GM20000 (cell line): ENCODE results near the gene POLH.
"Not testable (repeated sequence)": the region's sequence is repeated elsewhere in the genome, so short reads cannot be mapped to it uniquely, and the experiment has no call there.

Experiments used
- DNase-seq: peaks from one replicate; pipeline ENCODE4 v3.0.0; 2012; ENCODE audit warnings: low spot score
- TF ChIP-seq, protein P1 (sequence below): IDR thresholded peaks from 2 replicates; pipeline ENCODE4 v1.5.1; 2012; ENCODE audit warnings: mild to moderate bottlenecking, control low read depth; ENCODE audit errors: extremely low read depth, missing control alignments

POLH gene

DNA sequence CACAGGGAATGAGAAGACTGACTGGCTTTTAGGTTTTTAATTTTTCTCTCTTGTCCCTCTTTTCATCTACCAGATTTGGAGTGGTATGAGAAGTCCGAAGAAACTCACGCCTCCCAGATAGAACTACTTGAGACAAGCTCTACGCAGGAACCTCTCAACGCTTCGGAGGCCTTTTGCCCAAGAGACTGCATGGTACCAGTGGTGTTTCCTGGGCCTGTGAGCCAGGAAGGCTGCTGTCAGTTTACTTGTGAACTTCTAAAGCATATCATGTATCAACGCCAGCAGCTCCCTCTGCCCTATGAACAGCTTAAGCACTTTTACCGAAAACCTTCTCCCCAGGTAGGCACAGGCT, 60.3 kb downstream of the POLH start:
- DNase-seq: no peak
- TF ChIP-seq, protein P1, sequence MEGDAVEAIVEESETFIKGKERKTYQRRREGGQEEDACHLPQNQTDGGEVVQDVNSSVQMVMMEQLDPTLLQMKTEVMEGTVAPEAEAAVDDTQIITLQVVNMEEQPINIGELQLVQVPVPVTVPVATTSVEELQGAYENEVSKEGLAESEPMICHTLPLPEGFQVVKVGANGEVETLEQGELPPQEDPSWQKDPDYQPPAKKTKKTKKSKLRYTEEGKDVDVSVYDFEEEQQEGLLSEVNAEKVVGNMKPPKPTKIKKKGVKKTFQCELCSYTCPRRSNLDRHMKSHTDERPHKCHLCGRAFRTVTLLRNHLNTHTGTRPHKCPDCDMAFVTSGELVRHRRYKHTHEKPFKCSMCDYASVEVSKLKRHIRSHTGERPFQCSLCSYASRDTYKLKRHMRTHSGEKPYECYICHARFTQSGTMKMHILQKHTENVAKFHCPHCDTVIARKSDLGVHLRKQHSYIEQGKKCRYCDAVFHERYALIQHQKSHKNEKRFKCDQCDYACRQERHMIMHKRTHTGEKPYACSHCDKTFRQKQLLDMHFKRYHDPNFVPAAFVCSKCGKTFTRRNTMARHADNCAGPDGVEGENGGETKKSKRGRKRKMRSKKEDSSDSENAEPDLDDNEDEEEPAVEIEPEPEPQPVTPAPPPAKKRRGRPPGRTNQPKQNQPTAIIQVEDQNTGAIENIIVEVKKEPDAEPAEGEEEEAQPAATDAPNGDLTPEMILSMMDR: no peak

DNA sequence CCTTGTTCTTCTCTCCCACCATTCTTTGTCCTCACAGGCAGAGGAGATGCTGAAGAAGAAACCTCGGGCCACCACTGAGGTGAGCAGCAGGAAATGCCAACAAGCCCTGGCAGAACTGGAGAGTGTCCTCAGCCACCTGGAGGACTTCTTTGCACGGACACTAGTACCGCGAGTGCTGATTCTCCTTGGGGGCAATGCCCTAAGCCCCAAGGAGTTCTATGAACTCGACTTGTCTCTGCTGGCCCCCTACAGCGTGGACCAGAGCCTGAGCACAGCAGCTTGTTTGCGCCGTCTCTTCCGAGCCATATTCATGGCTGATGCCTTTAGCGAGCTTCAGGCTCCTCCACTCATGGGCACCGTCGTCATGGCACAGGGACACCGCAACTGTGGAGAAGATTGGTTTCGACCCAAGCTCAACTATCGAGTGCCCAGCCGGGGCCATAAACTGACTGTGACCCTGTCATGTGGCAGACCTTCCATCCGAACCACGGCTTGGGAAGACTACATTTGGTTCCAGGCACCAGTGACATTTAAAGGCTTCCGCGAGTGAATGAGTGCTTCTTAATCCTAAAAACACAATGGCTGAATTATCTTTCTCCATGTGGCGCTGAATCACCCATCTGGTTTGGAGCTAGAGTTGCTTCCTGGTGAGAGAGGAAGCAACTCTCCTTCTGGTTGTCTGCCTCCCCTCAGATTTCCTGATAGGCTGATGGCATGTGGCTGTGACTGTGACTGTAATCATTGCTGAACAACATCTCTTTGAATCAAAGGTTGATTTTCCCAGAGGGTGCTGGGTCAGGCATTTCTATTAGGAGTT, 64.2 kb downstream of the POLH start:
- DNase-seq: no peak
- TF ChIP-seq, protein P1: no peak

DNA sequence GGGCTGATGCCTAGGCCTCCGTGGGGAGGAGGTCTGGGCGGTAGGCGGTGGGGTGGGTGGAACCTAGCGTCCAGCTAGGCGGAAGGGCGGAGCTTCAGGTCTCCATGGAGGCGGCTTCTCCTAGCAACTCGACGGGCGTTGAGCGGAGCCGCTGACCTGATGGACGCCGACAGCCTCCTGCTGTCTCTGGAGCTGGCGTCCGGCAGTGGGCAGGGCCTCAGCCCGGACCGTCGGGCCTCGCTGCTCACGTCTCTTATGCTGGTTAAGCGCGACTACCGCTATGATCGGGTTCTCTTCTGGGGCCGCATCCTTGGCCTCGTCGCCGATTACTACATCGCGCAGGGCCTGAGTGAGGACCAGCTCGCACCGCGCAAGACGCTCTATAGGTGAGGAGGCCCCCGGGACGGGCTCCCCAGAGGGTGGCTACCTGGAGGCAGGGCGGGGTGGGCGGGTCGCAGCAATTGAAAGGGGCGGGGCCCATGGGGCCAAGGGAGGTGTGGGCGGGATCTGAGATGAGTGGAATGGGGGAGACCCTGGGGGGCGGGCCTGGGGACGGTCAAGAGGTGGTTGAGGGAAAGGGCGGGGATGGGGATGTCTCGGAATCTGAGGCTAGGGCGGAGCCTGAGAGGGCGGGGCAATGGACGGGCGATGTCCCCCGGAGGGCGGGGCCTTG, 69.1 kb downstream of the POLH start, which contains the start of gene RSPH9:
Gene RSPH9, plus strand, starts transcription at position 97 of the 673 bp plus-strand sequence. Its CDS starts 63 bp downstream, at position 160.
- TF ChIP-seq, protein P1: no peak

DNA sequence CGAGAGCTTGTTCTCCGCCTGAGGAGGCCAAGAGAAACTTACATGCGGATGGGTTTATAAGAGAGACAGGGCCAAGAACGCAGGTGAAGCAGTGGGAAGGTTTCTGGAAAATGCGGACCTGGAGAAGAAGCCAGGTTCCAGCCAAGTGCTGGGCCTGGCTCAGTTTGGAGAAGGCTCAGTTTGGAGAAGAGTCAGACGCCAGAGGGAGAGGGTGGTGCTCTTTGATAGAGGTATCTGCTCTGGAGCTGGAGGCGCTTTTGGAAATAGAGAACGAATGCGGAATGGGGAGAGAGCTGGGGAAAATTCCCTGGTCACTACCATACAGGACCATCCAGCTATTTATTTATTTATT, 69.6 kb downstream of the POLH start:
- TF ChIP-seq, protein P1: no peak
- no peak for DNase-seq

More for the DNA sequence above, 69.1 kb downstream of the POLH start, which contains the start of gene RSPH9:
- peak; percentile 72 for DNase-seq

DNA sequence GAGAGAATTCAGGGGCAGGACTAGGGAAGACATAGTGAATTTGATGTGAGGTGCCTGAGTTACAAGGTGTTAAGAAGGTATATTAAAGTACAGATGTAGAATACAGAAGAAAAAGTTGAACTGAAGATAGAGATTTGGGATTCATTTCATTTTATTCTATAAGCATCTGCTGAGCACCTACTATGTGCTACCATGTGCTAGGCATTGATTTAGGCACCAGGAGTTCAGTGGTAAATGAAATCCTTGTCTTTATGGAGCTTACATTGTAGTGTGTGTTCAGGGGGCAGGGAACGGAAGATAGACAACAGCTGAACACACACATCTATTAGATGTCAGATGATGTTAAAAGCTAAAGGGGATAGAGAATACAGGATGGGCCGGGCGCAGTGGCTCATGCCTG, 71.6 kb downstream of the POLH start:
- DNase-seq: no peak
- TF ChIP-seq, protein P1: no peak

DNA sequence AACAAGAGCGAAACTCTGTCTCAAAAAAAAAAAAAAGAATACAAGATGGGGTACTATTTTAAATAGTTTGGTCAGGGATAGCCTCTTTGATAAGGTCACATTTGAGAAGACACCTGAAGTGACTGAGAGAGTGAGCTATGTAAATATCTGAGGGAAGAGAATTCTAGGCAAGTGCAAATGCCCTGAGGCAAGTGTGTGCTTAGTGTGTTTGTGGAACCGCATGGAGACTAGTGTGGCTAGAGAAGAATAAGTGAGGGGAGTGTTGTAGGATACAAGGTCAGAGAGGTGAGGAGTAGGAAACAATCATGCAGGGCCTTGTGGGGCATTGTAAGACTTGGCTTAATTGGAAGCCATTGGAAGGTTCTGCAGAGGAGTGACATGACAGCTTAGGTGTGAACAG, 72.3 kb downstream of the POLH start:
- TF ChIP-seq, protein P1: no peak

DNA sequence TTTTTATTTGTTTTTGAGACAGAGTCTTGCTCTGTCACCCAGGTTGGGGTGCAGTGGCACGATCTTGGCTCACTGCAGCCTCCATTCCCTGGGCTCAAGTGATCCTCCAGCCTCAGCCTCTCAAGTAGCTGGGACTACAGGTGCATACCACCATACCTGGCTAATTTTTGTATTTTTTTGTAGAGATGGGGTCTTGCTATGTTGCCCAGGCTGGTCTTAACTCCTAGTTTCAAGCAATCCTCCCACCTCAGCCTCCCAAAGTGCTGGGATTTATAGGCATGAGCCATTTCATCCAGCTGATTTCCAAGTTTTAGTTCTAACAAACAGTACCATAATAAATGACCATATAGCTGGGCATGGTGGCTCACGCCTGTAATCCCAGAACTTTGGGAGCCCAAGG, 76.8 kb downstream of the POLH start:
- not testable (repeated sequence) for DNase-seq

More for the DNA sequence above, 72.3 kb downstream of the POLH start:
- DNase-seq: no peak

DNA sequence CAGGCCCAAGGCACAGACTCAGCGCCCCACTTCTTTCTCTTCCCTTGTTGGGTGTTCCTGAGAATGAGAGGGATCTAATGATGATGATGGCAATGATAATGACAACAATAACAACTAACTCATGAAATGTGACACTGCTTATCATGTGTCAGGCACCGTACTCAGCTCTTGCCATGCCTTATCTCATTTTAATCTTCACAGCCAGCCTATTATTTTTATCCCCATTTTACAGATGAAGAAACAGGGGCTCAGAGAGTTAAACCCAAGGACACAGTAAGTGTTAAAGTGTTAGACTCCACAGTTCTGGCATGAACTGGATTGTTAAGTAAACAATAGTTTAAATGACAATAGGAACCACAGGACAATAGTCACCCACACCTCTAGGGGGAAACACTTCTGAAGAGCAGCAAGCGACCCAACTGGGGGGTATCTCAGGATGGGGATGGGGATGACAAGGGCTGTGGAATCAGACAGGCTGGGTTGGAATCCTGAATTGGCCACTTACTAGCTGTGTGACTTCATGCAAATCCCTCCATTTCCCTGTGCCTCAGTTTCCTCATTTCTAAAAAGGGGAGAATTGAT, 81.3 kb downstream of the POLH start:
- DNase-seq: no peak
- TF ChIP-seq, protein P1: no peak
